NCI-H748 (cell line): ENCODE measurements around the gene PDZD8.

Source experiments
- DNase-seq: peaks from one replicate; lab custom pipeline; 2025; ENCODE audit not compliant: unreplicated experiment; lab: John Stamatoyannopoulos, UW

PDZD8 gene, protein sequence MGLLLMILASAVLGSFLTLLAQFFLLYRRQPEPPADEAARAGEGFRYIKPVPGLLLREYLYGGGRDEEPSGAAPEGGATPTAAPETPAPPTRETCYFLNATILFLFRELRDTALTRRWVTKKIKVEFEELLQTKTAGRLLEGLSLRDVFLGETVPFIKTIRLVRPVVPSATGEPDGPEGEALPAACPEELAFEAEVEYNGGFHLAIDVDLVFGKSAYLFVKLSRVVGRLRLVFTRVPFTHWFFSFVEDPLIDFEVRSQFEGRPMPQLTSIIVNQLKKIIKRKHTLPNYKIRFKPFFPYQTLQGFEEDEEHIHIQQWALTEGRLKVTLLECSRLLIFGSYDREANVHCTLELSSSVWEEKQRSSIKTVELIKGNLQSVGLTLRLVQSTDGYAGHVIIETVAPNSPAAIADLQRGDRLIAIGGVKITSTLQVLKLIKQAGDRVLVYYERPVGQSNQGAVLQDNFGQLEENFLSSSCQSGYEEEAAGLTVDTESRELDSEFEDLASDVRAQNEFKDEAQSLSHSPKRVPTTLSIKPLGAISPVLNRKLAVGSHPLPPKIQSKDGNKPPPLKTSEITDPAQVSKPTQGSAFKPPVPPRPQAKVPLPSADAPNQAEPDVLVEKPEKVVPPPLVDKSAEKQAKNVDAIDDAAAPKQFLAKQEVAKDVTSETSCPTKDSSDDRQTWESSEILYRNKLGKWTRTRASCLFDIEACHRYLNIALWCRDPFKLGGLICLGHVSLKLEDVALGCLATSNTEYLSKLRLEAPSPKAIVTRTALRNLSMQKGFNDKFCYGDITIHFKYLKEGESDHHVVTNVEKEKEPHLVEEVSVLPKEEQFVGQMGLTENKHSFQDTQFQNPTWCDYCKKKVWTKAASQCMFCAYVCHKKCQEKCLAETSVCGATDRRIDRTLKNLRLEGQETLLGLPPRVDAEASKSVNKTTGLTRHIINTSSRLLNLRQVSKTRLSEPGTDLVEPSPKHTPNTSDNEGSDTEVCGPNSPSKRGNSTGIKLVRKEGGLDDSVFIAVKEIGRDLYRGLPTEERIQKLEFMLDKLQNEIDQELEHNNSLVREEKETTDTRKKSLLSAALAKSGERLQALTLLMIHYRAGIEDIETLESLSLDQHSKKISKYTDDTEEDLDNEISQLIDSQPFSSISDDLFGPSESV

GRCh38 chr10:117375360-117376178, at the start of gene PDZD8:
TSS of gene PDZD8 (minus strand) at chr10:117375440. CDS start at chr10:117375227, 213 bp downstream.
- peak; percentile 90 for DNase-seq

- DNase-seq = no peak
Measured at GRCh38 chr10:117424171-117424570, 48.9 kb upstream of the PDZD8 start.

DNA sequence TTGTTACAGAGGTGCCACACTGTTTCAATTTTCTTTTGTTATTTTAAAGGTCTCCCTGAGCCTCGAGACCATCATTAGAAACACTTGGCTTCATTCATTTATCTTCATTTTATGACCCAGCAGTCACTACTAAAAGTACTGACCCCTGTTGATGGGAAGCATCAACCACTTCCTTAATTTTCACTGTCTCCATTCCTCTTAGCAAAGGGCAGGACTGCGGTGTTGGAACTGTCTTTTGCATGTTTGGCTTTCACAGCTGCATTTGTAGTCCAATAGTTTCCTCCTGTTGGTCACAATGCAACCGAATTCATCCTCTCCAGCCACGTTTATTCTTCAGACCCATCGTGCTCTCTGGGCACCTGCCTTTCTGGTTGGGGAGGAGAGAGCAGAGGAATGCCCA, 46.7 kb upstream of the PDZD8 start:
- no peak for DNase-seq

- DNase-seq = no peak
Measured at GRCh38 chr10:117420768-117421167, 45.5 kb upstream of the PDZD8 start.

GRCh38 chr10:117419921-117420320, 44.7 kb upstream of the PDZD8 start:
- DNase-seq = no peak

DNA sequence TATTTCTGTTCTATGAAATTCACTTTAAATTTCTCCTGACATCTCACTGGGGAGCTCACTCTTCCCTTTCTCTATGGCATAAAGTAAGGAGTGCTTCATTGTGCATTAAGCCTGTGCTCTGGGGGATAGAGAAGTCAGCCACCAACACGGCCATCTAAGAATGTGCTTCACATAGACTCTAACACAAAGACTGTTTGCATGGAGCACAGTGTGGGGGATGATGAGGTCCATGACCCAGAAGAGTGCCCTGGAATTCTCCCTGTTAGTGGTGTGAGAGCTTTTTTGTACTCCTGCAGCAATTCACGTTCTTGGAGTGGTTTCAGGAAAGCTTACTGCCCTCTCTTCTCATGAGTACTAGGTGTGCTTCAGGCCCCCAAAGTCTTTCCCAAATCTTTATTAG, 43.9 kb upstream of the PDZD8 start:
- no peak for DNase-seq

GRCh38 chr10:117418121-117418520, 42.9 kb upstream of the PDZD8 start:
- no peak for DNase-seq

GRCh38 chr10:117417196-117417595, 42.0 kb upstream of the PDZD8 start:
- DNase-seq = no peak

DNA sequence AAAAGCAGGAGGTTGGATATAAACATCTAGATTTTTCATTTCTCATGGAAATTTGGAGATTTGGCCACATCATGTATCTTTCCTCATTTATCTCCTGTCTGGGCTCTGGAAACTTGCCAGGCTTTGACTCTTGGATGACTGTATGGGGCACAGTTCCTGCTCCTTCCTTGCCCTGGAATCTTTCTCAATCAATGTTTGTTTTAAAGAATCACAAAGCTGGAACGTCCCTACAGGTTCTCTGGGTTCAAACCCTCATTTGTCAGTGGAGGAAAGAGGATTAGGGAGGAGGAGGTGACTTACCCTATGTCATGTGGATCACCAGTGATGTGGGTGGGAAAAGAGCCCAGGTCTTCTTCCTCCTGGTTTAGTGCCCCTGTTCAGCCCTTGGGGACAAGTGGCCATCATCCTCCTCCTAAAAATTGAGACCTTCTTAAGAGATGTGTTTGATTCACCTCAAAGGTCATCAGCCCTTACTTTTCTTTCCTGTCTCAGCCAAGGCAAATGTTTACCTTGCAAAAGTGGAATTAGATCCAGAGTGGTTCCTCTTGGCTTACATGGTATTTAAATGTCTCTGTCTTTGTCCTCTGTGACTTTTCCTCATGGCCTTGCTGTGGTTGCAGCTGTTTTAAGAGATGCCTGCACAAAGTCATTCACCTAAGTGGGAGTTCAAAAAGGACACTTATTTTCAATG, 38.8 kb upstream of the PDZD8 start:
- DNase-seq = no peak

DNA sequence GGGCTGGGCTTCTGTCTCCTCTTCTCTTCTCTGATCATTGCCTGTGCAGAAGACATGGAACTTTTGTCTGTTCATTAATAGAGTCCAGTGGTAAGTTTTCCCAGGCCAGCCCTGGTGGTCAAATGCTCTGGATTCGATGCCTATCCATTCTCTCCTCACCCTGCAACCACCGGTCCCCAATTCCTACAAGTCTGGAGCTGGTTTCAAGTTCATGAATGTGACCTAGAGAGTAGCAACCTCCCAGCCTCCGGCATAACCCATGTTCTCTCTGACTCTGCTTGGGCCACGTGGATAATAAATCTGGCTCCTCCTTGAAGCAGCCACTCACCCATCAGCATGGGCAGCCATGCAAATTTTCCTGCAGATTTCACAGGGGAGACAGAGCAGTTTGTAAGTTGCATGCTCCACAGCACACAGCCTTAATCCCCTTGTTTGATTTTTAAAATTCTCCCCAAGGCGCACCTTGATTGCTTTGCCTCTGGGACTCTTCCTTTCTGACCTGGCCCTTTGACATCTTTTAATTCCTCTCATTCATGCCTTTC, 37.3 kb upstream of the PDZD8 start:
- DNase-seq = no peak

GRCh38 chr10:117411479-117412399, 36.5 kb upstream of the PDZD8 start:
- DNase-seq = peak; percentile 51

DNA sequence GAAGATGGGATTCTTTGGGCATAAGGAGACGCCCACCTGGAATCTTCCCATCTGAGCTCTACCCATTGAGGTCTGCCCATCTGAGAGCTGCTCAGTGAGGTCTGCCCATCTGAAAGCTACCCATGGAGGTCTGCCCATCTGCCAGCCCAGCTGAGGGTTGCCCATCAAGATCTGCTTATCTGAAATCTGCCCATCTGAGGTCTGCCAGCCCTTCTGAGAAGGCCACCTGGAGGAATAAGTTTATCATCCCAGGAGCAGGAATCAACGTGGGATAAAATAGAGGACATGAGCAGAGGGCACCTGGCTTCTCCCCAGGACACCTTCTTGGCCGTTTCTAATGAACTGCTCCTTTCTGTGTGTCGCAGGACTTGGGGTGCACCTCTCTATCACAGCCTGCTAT, 35.3 kb upstream of the PDZD8 start:
- DNase-seq = no peak

DNA sequence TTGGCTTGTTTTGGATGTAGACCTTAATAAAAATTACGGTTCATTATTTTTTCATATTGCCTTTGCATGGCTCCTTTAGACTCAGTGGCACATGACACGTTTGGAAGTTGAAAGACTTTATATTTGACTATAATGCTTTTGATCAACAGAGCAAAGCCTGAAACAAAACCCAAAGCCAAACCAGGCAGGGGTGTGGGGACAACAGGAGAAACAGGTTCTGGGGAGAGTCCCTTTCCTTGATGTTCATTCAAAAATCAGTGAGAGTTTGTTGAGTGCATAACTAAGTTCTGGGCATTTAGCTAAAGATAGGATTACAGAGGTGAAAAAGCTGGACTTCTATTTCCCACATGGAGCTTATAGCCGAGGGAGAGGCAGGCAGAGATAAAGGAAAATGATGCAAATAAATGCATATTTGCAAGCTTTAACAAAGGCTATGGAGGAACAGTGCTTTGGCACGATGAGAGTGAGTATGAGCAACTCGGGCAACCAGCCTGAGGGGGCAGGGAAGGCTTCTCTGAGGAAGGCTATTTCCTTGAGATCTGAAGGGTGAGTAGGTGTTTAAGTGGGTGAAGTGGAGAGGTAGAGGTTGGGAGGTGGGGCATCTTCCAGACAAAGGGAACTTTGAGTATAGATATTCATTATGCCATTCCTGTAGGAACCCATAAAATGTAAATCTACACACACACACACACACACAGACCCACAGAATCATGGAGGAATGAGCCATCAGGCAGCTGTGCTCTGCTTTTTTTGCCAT, 34.5 kb upstream of the PDZD8 start:
- DNase-seq = no peak

- DNase-seq = no peak
Measured at GRCh38 chr10:117408436-117409384, 33.5 kb upstream of the PDZD8 start.

DNA sequence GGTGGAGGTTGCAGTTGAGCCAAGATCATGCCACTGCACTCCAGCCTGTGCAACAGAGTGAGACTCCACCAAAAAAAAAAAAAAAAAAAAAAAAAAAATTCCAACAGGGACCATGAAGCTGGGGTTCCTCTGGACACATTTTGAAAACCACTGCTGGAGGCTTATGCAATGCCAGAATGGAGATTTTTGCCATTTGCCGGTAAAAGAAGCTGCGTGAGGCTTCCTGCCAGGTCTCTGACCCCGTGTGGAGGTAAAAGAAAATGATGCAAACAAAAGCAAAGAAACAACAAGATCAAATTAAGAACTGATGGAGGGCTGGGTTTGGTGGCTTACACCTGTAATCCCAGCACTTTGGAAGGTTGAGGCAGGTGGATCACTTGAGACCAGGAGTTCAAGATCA, 30.5 kb upstream of the PDZD8 start:
- no peak for DNase-seq

GRCh38 chr10:117400329-117400728, 25.1 kb upstream of the PDZD8 start:
- DNase-seq = no peak
